ENCODE data around the gene FSTL4.

Gene FSTL4

DNA sequence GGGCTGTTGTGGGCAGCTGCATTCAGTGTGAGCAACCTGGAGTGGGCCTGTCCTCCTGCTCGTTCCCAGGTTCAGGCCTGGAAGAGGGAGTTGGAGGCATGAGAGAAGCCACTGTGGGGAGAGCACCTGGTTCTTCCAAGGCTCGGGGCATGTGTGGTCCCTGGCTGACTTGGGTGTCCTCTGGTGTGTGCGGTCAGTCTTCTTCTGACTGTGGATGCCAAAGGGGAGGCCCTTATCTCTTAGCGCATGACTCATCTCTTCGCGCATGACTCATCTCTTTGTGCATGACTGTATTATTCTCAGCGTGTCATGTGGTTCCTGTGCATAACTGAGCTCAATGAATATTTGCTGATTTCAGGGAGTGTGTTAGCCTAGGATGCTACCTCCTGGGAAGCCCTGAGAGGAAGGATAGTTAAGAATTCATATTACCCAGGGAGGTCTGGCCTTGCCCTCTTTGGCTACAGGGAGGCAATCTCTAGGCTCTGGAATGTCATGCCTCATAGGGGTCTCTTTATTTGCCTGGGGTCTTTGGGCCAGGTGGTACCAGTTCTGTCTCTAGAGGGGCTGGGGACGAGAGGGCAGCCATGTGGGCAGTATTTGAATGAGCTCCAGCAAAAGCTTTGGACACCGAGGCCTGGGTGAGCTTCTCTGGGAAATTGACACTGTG is 371.8 kb downstream of the FSTL4 start:
- Histone ChIP-seq H3K36me3 (ENCODE audit: low read depth) (no peaks in the 10 kb centered on the region), H3K4me3 (ENCODE audit: severe bottlenecking) (no peak overlapping the region), H3K4me1 (ENCODE audit: insufficient read depth, poor library complexity, severe bottlenecking) (peaks cover 36% of the 10 kb centered on the region), H3K27me3 (ENCODE audit: insufficient read depth, poor library complexity, severe bottlenecking) (no peaks in the 10 kb centered on the region), H3K27ac (ENCODE audit: poor library complexity, severe bottlenecking) (peak overlapping the region; percentile 18), H3K9me3 (ENCODE audit: severe bottlenecking) (no peaks in the 10 kb centered on the region)
- ATAC-seq (ENCODE audit: low read depth), result peak; percentile 87
- TF ChIP-seq, protein P1, sequence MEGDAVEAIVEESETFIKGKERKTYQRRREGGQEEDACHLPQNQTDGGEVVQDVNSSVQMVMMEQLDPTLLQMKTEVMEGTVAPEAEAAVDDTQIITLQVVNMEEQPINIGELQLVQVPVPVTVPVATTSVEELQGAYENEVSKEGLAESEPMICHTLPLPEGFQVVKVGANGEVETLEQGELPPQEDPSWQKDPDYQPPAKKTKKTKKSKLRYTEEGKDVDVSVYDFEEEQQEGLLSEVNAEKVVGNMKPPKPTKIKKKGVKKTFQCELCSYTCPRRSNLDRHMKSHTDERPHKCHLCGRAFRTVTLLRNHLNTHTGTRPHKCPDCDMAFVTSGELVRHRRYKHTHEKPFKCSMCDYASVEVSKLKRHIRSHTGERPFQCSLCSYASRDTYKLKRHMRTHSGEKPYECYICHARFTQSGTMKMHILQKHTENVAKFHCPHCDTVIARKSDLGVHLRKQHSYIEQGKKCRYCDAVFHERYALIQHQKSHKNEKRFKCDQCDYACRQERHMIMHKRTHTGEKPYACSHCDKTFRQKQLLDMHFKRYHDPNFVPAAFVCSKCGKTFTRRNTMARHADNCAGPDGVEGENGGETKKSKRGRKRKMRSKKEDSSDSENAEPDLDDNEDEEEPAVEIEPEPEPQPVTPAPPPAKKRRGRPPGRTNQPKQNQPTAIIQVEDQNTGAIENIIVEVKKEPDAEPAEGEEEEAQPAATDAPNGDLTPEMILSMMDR (IDR thresholded peaks at IDR 0.05; ENCODE audit: poor library complexity, severe bottlenecking), result no peak
- peak; percentile 93 for DNase-seq (ENCODE audit: low spot score)

DNA sequence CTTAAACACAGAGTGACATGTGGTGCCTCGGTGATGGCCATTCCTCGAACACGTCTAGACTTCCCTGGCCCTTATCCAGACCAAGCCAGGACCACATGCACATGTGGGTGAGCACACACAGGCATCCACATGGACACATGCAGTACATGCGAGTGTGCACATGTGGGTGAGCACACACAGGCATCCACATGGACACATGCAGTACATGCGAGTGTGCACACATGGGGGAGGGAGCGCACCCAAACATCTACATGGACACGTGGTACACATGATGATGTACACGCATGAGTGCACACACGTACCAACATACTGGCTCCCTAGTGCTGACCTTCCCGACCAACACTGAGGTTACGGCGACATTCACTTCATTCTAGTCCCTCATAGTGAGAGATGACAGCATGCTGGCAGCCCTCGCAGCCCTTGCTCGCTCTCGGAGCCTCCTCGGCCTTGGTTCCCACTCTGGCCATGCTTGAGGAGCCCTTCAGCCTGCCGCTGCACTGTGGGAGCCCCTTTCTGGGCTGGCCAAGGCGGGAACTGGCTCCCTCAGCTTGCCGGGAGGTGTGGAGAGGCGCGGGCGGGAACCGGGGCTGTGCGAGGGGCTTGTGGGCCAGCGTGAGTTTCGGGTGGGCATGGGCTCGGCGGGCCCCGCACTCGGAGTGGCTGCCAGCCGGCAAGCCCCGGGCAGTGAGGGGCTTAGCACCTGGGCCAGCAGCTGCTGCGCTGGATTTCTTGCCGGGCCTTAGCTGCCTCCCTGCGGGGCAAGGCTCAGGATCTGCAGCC is 373.7 kb downstream of the FSTL4 start:
- Histone ChIP-seq H3K27me3 (ENCODE audit: insufficient read depth, poor library complexity, severe bottlenecking) (no peaks in the 10 kb centered on the region), H3K27ac (ENCODE audit: poor library complexity, severe bottlenecking) (no peak overlapping the region), H3K4me1 (ENCODE audit: insufficient read depth, poor library complexity, severe bottlenecking) (peaks cover 25% of the 10 kb centered on the region), H3K9me3 (ENCODE audit: severe bottlenecking) (no peaks in the 10 kb centered on the region), H3K36me3 (ENCODE audit: low read depth) (no peaks in the 10 kb centered on the region), H3K4me3 (ENCODE audit: severe bottlenecking) (no peak overlapping the region)
- ATAC-seq (ENCODE audit: low read depth), result no peak
- TF ChIP-seq, protein P1 (IDR thresholded peaks at IDR 0.05; ENCODE audit: poor library complexity, severe bottlenecking), result no peak
- DNase-seq (ENCODE audit: low spot score), result peak; percentile 45

DNA sequence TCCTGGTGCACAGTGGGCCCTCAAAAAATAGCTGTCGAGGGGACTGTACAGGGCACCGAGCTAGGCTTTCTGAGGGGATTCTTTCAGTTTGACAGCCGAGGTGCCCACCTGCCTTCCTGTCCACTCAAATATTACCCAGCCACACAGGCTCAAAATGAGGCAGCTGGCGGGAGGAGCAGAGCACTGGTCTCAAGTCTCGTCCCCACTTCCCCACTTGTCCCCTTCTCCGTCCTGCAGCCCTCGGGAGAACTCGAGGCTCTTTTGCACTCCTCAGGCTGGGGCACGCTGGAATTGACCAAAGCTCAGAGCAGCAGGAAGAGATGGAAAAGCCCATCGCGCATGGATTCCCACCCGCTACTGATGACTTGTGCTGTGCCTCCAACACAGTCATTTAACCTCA is 375.4 kb downstream of the FSTL4 start:
- Histone ChIP-seq H3K4me1 (ENCODE audit: insufficient read depth, poor library complexity, severe bottlenecking) (peaks cover 27% of the 10 kb centered on the region), H3K9me3 (ENCODE audit: severe bottlenecking) (no peaks in the 10 kb centered on the region), H3K4me3 (ENCODE audit: severe bottlenecking) (no peak overlapping the region), H3K27me3 (ENCODE audit: insufficient read depth, poor library complexity, severe bottlenecking) (no peaks in the 10 kb centered on the region), H3K27ac (ENCODE audit: poor library complexity, severe bottlenecking) (no peak overlapping the region), H3K36me3 (ENCODE audit: low read depth) (no peaks in the 10 kb centered on the region)
- peak; percentile 47 for DNase-seq (ENCODE audit: low spot score)
- ATAC-seq (ENCODE audit: low read depth), result no peak
- TF ChIP-seq, protein P1 (IDR thresholded peaks at IDR 0.05; ENCODE audit: poor library complexity, severe bottlenecking), result no peak

DNA sequence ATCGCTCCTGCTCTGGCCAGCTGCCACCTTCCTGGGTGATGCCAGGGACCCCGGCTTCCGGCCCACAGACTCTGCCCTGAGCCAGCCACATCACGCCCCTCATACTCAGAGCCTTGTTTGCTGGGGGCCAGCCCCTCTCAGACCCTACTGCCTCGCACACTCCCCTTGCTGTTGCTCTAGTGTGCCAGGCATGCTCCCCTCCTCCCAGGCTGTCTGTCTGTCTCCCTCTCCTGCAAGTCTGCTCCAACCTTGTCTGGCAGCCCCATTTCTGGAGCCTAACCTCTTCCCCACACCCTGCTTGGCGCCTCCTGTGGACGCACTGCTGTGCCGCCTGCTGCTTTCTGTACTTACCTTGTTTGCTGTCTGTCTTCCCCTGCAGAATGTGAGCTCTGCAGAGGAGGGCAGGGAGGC is 375.8 kb downstream of the FSTL4 start:
- Histone ChIP-seq H3K27me3 (ENCODE audit: insufficient read depth, poor library complexity, severe bottlenecking) (no peaks in the 10 kb centered on the region), H3K9me3 (ENCODE audit: severe bottlenecking) (no peaks in the 10 kb centered on the region), H3K4me3 (ENCODE audit: severe bottlenecking) (no peak overlapping the region), H3K27ac (ENCODE audit: poor library complexity, severe bottlenecking) (no peak overlapping the region), H3K36me3 (ENCODE audit: low read depth) (no peaks in the 10 kb centered on the region), H3K4me1 (ENCODE audit: insufficient read depth, poor library complexity, severe bottlenecking) (peaks cover 29% of the 10 kb centered on the region)
- DNase-seq (ENCODE audit: low spot score), result no peak
- TF ChIP-seq, protein P1 (IDR thresholded peaks at IDR 0.05; ENCODE audit: poor library complexity, severe bottlenecking), result no peak
- ATAC-seq (ENCODE audit: low read depth), result no peak

All from RWPE2 (cell line).